NT2/D1 (cell line): Measurements from ENCODE around the gene MON2.

Source experiments
- SUZ12 ChIP-seq: IDR thresholded peaks from 2 replicates; pipeline ENCODE4 v1.6.1; 2011; ENCODE audit not compliant: insufficient read length, insufficient read depth; ENCODE audit errors: extremely low read depth
- YY1 ChIP-seq: IDR thresholded peaks from 2 replicates; pipeline ENCODE4 v1.6.1; 2011; ENCODE audit not compliant: insufficient read length, insufficient read depth
- ZNF274 ChIP-seq: IDR thresholded peaks from 2 replicates; pipeline ENCODE4 v1.6.1; 2011; ENCODE audit warnings: mild to moderate bottlenecking, low read depth, low read length

DNA sequence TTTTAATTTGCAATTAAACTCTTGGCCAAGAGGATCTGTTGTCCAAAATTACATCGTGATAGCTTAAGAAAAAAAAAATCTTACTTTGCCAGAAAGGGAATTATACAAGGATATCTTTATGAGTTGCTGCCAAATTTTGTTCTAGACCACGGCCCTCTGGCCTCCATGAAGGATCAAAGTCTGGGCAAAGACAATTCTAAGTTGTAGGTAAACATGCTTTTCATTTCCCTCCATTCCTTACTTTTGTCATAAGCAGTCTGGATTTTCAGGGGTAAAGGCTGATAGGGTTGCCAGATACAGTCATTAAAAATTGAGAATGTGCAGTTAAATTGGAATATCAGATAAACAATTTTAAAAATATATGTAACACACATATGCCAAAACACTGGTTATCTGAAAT, 135.1 kb downstream of the MON2 start:
- no peak for TF ChIP-seq ZNF274
- TF ChIP-seq YY1: no peak
- TF ChIP-seq SUZ12: no peak
